HCT116 (cell line): Measurements from ENCODE around the gene CADPS.

Source experiments
- CEBPB ChIP-seq: IDR thresholded peaks from 2 replicates; pipeline ENCODE4 v1.6.1; 2012; ENCODE audit warnings: low read depth
- POLR2A ChIP-seq: IDR thresholded peaks from 2 replicates; pipeline ENCODE4 v1.7.0; 2011; ENCODE audit warnings: borderline replicate concordance; ENCODE audit not compliant: insufficient read depth, insufficient read length; ENCODE audit errors: extremely low read depth
- TF ChIP-seq, protein P1 (sequence below): IDR thresholded peaks from 2 replicates; pipeline ENCODE4 v1.6.1; 2012
- TF ChIP-seq, protein P2 (sequence below), 3 experiments: fragments of 200-600 bp in 1 of 3; sonication (generic) in 1 of 3; IDR thresholded peaks in 2 of 3; conservative IDR thresholded peaks in 1 of 3; 2 replicates each; pipeline ENCODE4 v1.5.1; 2012 to 2017; ENCODE audit warnings: low read depth in 2 of 3, low read length in 2 of 3, antibody characterized with exemption in 1 of 3, borderline replicate concordance in 1 of 3, control low read depth in 1 of 3, mild to moderate bottlenecking in 1 of 3, mixed read lengths in 1 of 3, mixed run types in 1 of 3, moderate library complexity in 1 of 3; ENCODE audit not compliant: insufficient read depth in 1 of 3
- TF ChIP-seq, protein P3 (sequence below): IDR thresholded peaks from 2 replicates; pipeline ENCODE4 v1.6.1; 2012

DNA sequence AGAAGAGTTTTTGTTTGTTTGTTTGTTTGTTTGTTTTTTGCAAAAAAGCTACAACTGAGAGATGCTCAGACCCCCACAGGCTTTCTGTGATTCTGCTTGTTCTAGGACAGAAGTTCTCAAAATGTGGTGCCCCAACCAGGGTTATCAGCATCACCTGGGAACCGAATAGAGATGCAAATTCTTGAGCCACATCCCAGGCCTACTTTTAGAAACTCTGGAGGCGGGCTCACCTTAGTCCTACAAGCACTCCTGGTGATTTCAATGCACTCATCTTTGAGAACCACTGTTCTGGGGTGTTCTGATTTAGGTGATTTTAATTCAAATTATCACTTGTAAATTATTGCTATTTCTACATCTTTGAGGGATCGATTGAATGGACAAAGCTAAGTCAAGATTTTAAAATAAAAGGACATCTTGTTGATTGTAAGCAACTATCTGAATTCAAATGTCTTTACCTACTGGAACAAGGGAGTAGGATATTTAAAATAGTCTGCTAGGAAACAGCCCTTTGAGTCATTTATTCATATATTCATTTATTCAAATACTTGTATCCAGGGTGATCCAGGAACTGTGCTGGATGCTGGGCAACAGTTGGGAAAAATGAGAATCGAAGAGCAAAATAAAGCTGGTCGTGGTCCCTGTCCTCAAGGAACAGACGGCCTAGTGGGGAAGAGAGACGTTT, 44.7 kb upstream of the CADPS start:
- TF ChIP-seq CEBPB, result no peak
- TF ChIP-seq POLR2A, result no peak
- TF ChIP-seq, protein P1, sequence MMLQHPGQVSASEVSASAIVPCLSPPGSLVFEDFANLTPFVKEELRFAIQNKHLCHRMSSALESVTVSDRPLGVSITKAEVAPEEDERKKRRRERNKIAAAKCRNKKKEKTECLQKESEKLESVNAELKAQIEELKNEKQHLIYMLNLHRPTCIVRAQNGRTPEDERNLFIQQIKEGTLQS, result no peak
- TF ChIP-seq, protein P2, sequence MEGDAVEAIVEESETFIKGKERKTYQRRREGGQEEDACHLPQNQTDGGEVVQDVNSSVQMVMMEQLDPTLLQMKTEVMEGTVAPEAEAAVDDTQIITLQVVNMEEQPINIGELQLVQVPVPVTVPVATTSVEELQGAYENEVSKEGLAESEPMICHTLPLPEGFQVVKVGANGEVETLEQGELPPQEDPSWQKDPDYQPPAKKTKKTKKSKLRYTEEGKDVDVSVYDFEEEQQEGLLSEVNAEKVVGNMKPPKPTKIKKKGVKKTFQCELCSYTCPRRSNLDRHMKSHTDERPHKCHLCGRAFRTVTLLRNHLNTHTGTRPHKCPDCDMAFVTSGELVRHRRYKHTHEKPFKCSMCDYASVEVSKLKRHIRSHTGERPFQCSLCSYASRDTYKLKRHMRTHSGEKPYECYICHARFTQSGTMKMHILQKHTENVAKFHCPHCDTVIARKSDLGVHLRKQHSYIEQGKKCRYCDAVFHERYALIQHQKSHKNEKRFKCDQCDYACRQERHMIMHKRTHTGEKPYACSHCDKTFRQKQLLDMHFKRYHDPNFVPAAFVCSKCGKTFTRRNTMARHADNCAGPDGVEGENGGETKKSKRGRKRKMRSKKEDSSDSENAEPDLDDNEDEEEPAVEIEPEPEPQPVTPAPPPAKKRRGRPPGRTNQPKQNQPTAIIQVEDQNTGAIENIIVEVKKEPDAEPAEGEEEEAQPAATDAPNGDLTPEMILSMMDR (IDR thresholded peaks at IDR 0.05 in 2 of 3, conservative IDR thresholded peaks at IDR 0.05 in 1 of 3; ENCODE audit: borderline replicate concordance in 1 of 3, insufficient read depth in 1 of 3, low read depth in 2 of 3, low read length in 2 of 3), result no peak
- TF ChIP-seq, protein P3, sequence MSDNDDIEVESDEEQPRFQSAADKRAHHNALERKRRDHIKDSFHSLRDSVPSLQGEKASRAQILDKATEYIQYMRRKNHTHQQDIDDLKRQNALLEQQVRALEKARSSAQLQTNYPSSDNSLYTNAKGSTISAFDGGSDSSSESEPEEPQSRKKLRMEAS, result no peak
